T-helper 1 cell treated with Interleukin-12 subunit alpha and Interleukin-12 subunit beta and Interleukin-4 antibody, amounts not matched to agents 30 ng/mL and 1 ng/mL, for 36 hours (primary cell): ENCODE data around the gene GABARAP. TPM values are rescaled to one million over a fixed set of nuclear protein-coding genes. Genes with fewer than 3 reads are reported as not detected.

Experiments
- total RNA-seq: library from RNA; stranded (reverse); gene quantifications from 2 replicates; pipeline ENCODE4 v1.2.3, GENCODE V29; 2022

The GABARAP gene
- total RNA-seq, 1 donor from 2014 or later = 288 TPM

Other genes starting within 250 kb of the GABARAP start
- not detected in 2 replicates for gene ALOX12, start 246.4 kb downstream of the GABARAP start, total RNA-seq
- gene RNASEK, start 229.8 kb downstream of the GABARAP start, total RNA-seq = 220 and 236 TPM in 2 replicates
- 2.2 and 2.5 TPM in 2 replicates for gene BCL6B, start 219.4 kb downstream of the GABARAP start, total RNA-seq
- gene SLC16A13, start 206.4 kb downstream of the GABARAP start, total RNA-seq = 26.1 and 31.2 TPM in 2 replicates
- 0.15 and 0.47 TPM in 2 replicates for gene SLC16A11, start 198.4 kb downstream of the GABARAP start, total RNA-seq
- not detected in 2 replicates for gene CLEC10A, start 162.2 kb downstream of the GABARAP start, total RNA-seq
- gene ASGR2, start 127.6 kb downstream of the GABARAP start, total RNA-seq = not detected in 2 replicates
- gene ASGR1, start 63.1 kb downstream of the GABARAP start, total RNA-seq = 1.5 and 2.5 TPM in 2 replicates
- 16.1 and 18.5 TPM in 2 replicates for gene DLG4, start 22.6 kb downstream of the GABARAP start, total RNA-seq
- 479 and 485 TPM in 2 replicates for gene ACADVL, start 22.5 kb downstream of the GABARAP start, total RNA-seq
- 46.8 and 46.9 TPM in 2 replicates for gene DVL2, start 7.9 kb downstream of the GABARAP start, total RNA-seq
- gene PHF23, start 3.0 kb downstream of the GABARAP start, total RNA-seq = 61.5 and 67.3 TPM in 2 replicates
- 167 and 170 TPM in 2 replicates for gene CTDNEP1, start 9.3 kb upstream of the GABARAP start, total RNA-seq
- 45.0 and 50.6 TPM in 2 replicates for gene ELP5, start 9.8 kb upstream of the GABARAP start, total RNA-seq
- 0.12 and 0.49 TPM in 2 replicates for gene CLDN7, start 20.0 kb upstream of the GABARAP start, total RNA-seq
- 0.12 TPM in 1 of 2 replicates, not detected in the other for gene SLC2A4, start 39.3 kb upstream of the GABARAP start, total RNA-seq
- gene YBX2, start 52.2 kb upstream of the GABARAP start, total RNA-seq = 0.39 and 0.63 TPM in 2 replicates
- gene EIF5A, start 65.2 kb upstream of the GABARAP start, total RNA-seq = 697 and 698 TPM in 2 replicates
- gene GPS2, start 72.9 kb upstream of the GABARAP start, total RNA-seq = 88.7 and 90.6 TPM in 2 replicates
- gene NEURL4, start 86.9 kb upstream of the GABARAP start, total RNA-seq = 37.2 and 37.7 TPM in 2 replicates
- 693 and 701 TPM in 2 replicates for gene ACAP1, start 94.1 kb upstream of the GABARAP start, total RNA-seq
- gene KCTD11, start 109.7 kb upstream of the GABARAP start, total RNA-seq = 10.2 and 10.3 TPM in 2 replicates
- gene TMEM95, start 112.7 kb upstream of the GABARAP start, total RNA-seq = 0.17 TPM in 1 of 2 replicates, not detected in the other
- 1.1 and 1.4 TPM in 2 replicates for gene TNK1, start 138.6 kb upstream of the GABARAP start, total RNA-seq
- 127 and 139 TPM in 2 replicates for gene PLSCR3, start 152.1 kb upstream of the GABARAP start, total RNA-seq
- 51.6 and 53.9 TPM in 2 replicates for gene TMEM256, start 161.6 kb upstream of the GABARAP start, total RNA-seq
- gene NLGN2, start 165.4 kb upstream of the GABARAP start, total RNA-seq = 1.5 and 2.1 TPM in 2 replicates
- 0.22 TPM in 1 of 2 replicates, not detected in the other for gene SPEM1, start 177.9 kb upstream of the GABARAP start, total RNA-seq
- not detected in 2 replicates for gene SPEM2, start 183.2 kb upstream of the GABARAP start, total RNA-seq
- not detected in 2 replicates for gene SPEM3, start 186.4 kb upstream of the GABARAP start, total RNA-seq
- 16.0 and 16.3 TPM in 2 replicates for gene TMEM102, start 193.0 kb upstream of the GABARAP start, total RNA-seq
- 15.0 and 15.4 TPM in 2 replicates for gene FGF11, start 197.1 kb upstream of the GABARAP start, total RNA-seq
- 12.5 and 15.4 TPM in 2 replicates for gene CHRNB1, start 202.6 kb upstream of the GABARAP start, total RNA-seq
- gene ZBTB4, start 237.2 kb upstream of the GABARAP start, total RNA-seq = 25.2 and 26.5 TPM in 2 replicates
- gene SLC35G6, start 239.0 kb upstream of the GABARAP start, total RNA-seq = not detected in 2 replicates
- gene POLR2A, start 241.9 kb upstream of the GABARAP start, total RNA-seq = 208 and 222 TPM in 2 replicates